PFSK-1 (cell line): ENCODE measurements around the gene AUTS2.

Source experiments
- FOXP2 ChIP-seq: optimal IDR thresholded peaks from 2 replicates; pipeline ENCODE3; 2011; ENCODE audit warnings: borderline replicate concordance, control low read depth, inconsistent platforms; ENCODE audit not compliant: insufficient read depth; ENCODE audit errors: extremely low read length, extremely low read depth
- POLR2AphosphoS5 ChIP-seq: IDR thresholded peaks from 2 replicates; pipeline ENCODE4 v1.6.1; 2012; ENCODE audit warnings: low read depth, mild to moderate bottlenecking, control low read depth, low read length, moderate library complexity
- REST ChIP-seq, 2 experiments: IDR thresholded peaks; 2 replicates each; pipeline versions ENCODE4 v1.6.1 to v1.8.0; 2011 to 2012; ENCODE audit warnings: low read depth in 2 of 2, low read length in 2 of 2, control low read depth in 1 of 2, inconsistent platforms in 1 of 2, mild to moderate bottlenecking in 1 of 2, moderate library complexity in 1 of 2; ENCODE audit not compliant: insufficient read depth in 1 of 2
- SIN3A ChIP-seq: IDR thresholded peaks from 2 replicates; pipeline ENCODE4 v1.6.1; 2012; ENCODE audit warnings: mild to moderate bottlenecking, low read length, moderate library complexity, borderline replicate concordance; ENCODE audit not compliant: insufficient read depth
- TAF1 ChIP-seq: IDR thresholded peaks from 2 replicates; pipeline ENCODE4 v1.6.1; 2012; ENCODE audit warnings: low read length, control low read depth, borderline replicate concordance; ENCODE audit not compliant: insufficient read depth

AUTS2 gene

GRCh38 chr7:70056363-70056762 lies 458.1 kb downstream of the AUTS2 start:
- TF ChIP-seq POLR2AphosphoS5: no peak
- no peak for TF ChIP-seq TAF1
- TF ChIP-seq FOXP2: no peak
- no peak for TF ChIP-seq SIN3A
- no peak for TF ChIP-seq REST (IDR thresholded peaks at IDR 0.05; ENCODE audit: insufficient read depth in 1 of 2, low read depth in 2 of 2, low read length in 2 of 2)

- TF ChIP-seq FOXP2 (no peak), TAF1 (no peak), POLR2AphosphoS5 (no peak), SIN3A (no peak), REST (IDR thresholded peaks at IDR 0.05; ENCODE audit: insufficient read depth in 1 of 2, low read depth in 2 of 2, low read length in 2 of 2) (no peak)
Measured at GRCh38 chr7:70060298-70061068, 462.2 kb downstream of the AUTS2 start.

- TF ChIP-seq POLR2AphosphoS5: no peak
- TF ChIP-seq REST (IDR thresholded peaks at IDR 0.05; ENCODE audit: insufficient read depth in 1 of 2, low read depth in 2 of 2, low read length in 2 of 2): no peak
- TF ChIP-seq SIN3A: no peak
- TF ChIP-seq FOXP2: no peak
- no peak for TF ChIP-seq TAF1
Measured at GRCh38 chr7:70063371-70063770, 465.1 kb downstream of the AUTS2 start.

- TF ChIP-seq FOXP2 (no peak), SIN3A (no peak), REST (IDR thresholded peaks at IDR 0.05; ENCODE audit: insufficient read depth in 1 of 2, low read depth in 2 of 2, low read length in 2 of 2) (no peak), POLR2AphosphoS5 (no peak), TAF1 (no peak)
Measured at GRCh38 chr7:70063927-70064326, 465.7 kb downstream of the AUTS2 start.

- TF ChIP-seq TAF1: no peak
- no peak for TF ChIP-seq SIN3A
- TF ChIP-seq POLR2AphosphoS5: no peak
- TF ChIP-seq REST (IDR thresholded peaks at IDR 0.05; ENCODE audit: insufficient read depth in 1 of 2, low read depth in 2 of 2, low read length in 2 of 2): no peak
- no peak for TF ChIP-seq FOXP2
Measured at GRCh38 chr7:70066844-70067243, 468.6 kb downstream of the AUTS2 start.
